Bronchus fibroblast of lung (primary cell): ENCODE measurements around the gene SNX6. TPM values are rescaled to one million over a fixed set of nuclear protein-coding genes. Genes with fewer than 3 reads are reported as not detected.

ENCODE experiments used
- total RNA-seq: library from RNA; depleted of rRNA; stranded (reverse); fragments of >200 nt; gene quantifications from 2 replicates; pipeline ENCODE4 v1.2.3, GENCODE V29; 2015

SNX6 gene
- total RNA-seq, result 148 and 157 TPM in 2 replicates

DNA sequence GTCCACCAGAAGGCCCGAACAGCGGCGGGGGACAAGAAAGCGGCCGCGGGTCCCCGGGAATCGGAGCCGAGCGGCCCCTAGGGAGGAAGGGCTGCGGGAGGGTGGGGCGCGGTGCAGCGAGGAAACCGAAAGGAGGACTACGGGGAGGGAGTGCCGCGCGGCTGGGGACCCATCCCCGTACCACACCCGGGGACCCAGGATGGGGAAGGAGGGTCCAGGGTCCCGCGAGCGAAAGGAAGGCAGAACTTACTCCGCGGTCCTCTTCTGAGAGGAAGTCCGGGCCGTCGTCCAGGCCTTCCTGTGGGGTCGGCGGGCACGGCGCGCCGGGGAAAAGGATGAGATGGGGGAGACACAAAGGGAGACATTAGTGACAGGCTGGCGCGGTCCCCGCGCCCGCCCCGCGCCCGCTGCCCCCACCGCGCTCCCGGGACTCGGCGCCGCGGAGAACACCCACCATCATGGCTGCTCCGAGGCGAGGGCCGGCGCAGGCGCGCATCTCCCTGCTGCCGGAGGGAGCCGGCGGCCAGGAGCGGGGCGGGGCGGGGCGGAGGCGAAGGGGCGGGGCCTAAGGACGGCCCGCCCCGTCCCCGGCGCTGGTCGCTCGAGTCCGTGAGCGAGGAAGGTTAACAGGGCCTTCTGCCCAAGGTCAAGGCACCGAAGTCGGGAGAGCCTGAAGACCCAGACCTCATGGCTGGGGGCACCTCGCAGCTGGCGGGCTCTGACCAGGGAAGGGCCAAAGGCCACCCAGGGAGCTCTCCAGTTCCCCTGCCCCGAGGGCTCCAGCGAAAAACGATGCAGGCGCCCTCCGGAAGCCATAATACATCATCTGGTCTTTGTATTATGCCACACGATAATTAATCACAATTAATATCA lies at the start of gene SNX6:
Gene SNX6, minus strand, starts transcription at position 492 of the 873 bp plus-strand sequence. Its CDS starts 32 bp downstream, at position 460.

DNA sequence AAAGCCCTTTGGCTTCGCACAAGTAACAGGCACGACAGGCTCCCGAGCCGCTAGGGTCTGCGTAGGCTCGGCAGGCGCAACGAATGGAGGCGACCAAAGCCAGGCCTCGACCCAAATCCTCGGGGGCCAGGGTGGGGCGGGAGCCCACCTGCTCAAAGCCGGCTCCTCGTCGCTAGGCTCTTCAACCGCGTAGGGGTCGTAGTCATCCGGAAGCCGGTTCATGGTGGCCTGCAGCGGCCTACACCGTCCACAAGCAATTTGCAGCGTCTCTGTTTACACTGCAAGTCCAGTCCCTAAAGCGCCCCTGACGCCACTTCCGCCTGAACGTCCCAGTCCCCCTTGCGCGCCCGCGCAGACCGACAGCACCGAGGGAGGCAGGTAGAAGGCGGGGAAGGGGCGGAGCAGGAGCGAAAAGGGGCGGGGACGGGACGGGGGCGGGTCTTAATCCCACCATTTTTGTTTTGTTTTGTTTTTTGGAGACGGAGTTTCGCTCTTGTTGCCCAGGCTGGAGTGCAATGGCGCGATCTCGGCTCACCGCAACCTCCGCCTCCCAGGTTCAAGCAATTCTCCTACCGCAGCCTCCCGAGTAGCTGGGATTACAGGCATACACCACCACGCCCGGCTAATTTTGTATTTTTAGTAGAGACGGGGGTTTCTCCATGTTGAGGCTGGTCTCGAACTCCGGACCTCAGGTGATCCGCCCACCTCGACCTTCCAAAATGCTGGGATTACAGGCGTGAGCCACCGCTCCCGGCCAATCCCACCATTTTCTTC lies 90.4 kb downstream of the SNX6 start, which contains the start of gene EAPP:
Gene EAPP, minus strand, starts transcription at position 295 of the 774 bp plus-strand sequence. Its CDS starts 73 bp downstream, at position 222.

Other genes starting within 250 kb of the SNX6 start
- gene SPTSSA, start 167.9 kb downstream of the SNX6 start, total RNA-seq, result 12.6 and 13.7 TPM in 2 replicates
- 28.2 and 33.3 TPM in 2 replicates for gene EAPP, start 90.4 kb downstream of the SNX6 start, total RNA-seq
- 68.7 and 82.9 TPM in 2 replicates for gene CFL2, start 84.4 kb upstream of the SNX6 start, total RNA-seq
- gene BAZ1A, start 245.2 kb upstream of the SNX6 start, total RNA-seq, result 16.2 and 23.7 TPM in 2 replicates